Glutamatergic neuron (in vitro differentiated cells): ENCODE results near the gene CASK. TPM values are rescaled to one million over a fixed set of nuclear protein-coding genes. Genes with fewer than 3 reads are reported as not detected.

ENCODE experiments used
- DNase-seq: peaks from one replicate; pipeline ENCODE4 v3.0.0; 2022
- H3K27ac Mint-ChIP-seq: one replicate; pipeline ENCODE4 v1.8.0; 2020; ENCODE audit warnings: mild to moderate bottlenecking, mixed read lengths, inconsistent platforms; ENCODE audit not compliant: unreplicated experiment
- H3K27me3 Mint-ChIP-seq: one replicate; pipeline ENCODE4 v1.8.0; 2020; ENCODE audit warnings: mild to moderate bottlenecking, moderate library complexity, mixed read lengths, inconsistent platforms; ENCODE audit not compliant: unreplicated experiment
- H3K36me3 Mint-ChIP-seq: one replicate; pipeline ENCODE4 v1.8.0; 2020; ENCODE audit warnings: mild to moderate bottlenecking, mixed read lengths, inconsistent platforms; ENCODE audit not compliant: unreplicated experiment
- H3K4me1 Mint-ChIP-seq: one replicate; pipeline ENCODE4 v1.8.0; 2020; ENCODE audit warnings: mild to moderate bottlenecking, low read depth, mixed read lengths, inconsistent platforms; ENCODE audit not compliant: unreplicated experiment
- H3K4me3 Mint-ChIP-seq: one replicate; pipeline ENCODE4 v1.8.0; 2020; ENCODE audit warnings: mild to moderate bottlenecking, mixed read lengths, inconsistent platforms; ENCODE audit not compliant: unreplicated experiment
- H3K9me3 Mint-ChIP-seq: one replicate; pipeline ENCODE4 v1.8.0; 2020; ENCODE audit warnings: mild to moderate bottlenecking, moderate library complexity, mixed read lengths, inconsistent platforms; ENCODE audit not compliant: unreplicated experiment
- total RNA-seq: library from RNA; stranded (reverse); fragmentation: NEBNext Ultra II Directional; extraction: Animal tissue kit (Norgen Biotek cat#: 25700); gene quantifications from one replicate; pipeline ENCODE4 v1.2.1, GENCODE V29; 2021; ENCODE audit not compliant: unreplicated experiment
- TF ChIP-seq, protein P1 (sequence below): fragments of 200-600 bp; sonication (generic); IDR thresholded peaks from one replicate; pipeline ENCODE4 v1.5.0; 2021; ENCODE audit not compliant: partially characterized antibody, unreplicated experiment

Gene CASK
- total RNA-seq, 1 donor from 2014 or later: 173 TPM

DNA sequence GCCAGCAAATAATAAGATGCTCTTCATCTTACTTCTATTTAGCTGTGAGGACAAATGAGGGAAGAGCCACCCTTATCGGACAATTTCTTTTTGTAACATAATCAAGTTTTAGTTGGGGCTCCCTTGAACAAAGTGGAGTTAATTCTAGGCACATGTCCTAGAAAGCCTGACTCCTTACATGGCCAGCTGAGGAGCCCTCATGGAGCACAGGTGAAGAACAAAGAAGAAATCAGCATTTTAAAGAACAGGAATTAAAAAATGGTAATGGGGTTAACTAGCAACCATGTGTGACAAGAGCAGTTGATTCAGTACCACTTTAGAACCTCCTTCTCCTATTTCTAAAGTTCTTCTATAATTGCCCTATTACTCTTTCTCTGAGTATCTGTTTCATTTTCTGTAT, 183.5 kb downstream of the CASK start:
- no peak for DNase-seq
- TF ChIP-seq, protein P1, sequence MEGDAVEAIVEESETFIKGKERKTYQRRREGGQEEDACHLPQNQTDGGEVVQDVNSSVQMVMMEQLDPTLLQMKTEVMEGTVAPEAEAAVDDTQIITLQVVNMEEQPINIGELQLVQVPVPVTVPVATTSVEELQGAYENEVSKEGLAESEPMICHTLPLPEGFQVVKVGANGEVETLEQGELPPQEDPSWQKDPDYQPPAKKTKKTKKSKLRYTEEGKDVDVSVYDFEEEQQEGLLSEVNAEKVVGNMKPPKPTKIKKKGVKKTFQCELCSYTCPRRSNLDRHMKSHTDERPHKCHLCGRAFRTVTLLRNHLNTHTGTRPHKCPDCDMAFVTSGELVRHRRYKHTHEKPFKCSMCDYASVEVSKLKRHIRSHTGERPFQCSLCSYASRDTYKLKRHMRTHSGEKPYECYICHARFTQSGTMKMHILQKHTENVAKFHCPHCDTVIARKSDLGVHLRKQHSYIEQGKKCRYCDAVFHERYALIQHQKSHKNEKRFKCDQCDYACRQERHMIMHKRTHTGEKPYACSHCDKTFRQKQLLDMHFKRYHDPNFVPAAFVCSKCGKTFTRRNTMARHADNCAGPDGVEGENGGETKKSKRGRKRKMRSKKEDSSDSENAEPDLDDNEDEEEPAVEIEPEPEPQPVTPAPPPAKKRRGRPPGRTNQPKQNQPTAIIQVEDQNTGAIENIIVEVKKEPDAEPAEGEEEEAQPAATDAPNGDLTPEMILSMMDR: no peak
- Mint-ChIP-seq H3K4me1 (peaks cover 6% of the 10 kb centered on the region), H3K36me3 (no peaks in the 10 kb centered on the region), H3K27me3 (no peaks in the 10 kb centered on the region), H3K9me3 (no peaks in the 10 kb centered on the region), H3K27ac (no peak overlapping the region), H3K4me3 (no peak overlapping the region)

DNA sequence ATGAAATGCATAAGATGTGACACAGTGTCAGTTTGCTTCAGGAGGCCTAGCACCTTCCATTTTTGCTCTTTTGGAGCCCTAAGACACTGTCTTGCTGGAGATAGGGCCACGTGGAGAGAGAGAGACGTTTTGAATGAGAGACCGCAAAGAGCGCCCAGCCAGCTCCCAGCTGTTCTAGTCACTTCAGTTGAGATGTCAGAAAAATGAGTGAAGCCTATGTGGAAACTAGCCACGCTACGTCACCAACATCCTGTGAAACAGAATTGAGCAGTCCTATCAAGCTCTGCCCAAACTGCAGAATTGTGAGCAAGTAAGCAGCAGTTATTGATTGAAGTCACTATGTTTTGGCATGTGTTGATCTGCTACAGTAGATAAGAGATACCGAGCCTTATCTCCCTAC, 186.3 kb downstream of the CASK start:
- H3K4me1 Mint-ChIP-seq: peaks cover 5% of the 10 kb centered on the region
- no peaks in the 10 kb centered on the region for H3K36me3 Mint-ChIP-seq
- no peaks in the 10 kb centered on the region for H3K27me3 Mint-ChIP-seq
- DNase-seq: no peak
- no peak overlapping the region for H3K27ac Mint-ChIP-seq
- TF ChIP-seq, protein P1: no peak
- H3K4me3 Mint-ChIP-seq: no peak overlapping the region
- H3K9me3 Mint-ChIP-seq: no peaks in the 10 kb centered on the region

DNA sequence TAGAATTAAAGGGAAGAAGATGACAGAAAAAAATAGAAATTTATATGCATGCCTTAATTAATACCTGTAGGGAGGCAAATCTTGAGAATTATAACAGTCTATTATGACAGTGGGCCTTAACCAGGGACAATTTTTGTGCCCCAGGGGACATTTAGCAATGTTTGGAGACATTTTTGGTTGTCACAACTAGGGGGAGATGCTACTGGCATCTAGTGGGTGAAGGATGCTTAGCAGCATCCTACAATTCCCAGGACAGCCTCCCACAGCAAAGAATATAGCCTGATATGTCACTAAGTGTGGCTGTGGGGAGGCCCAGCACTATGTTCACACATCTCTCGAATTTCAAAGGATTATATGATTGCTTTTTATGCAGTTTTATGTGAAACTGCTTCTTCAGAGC, 188.8 kb downstream of the CASK start:
- H3K4me3 Mint-ChIP-seq: no peak overlapping the region
- H3K27ac Mint-ChIP-seq: no peak overlapping the region
- DNase-seq: no peak
- no peaks in the 10 kb centered on the region for H3K27me3 Mint-ChIP-seq
- no peaks in the 10 kb centered on the region for H3K36me3 Mint-ChIP-seq
- peaks cover 3% of the 10 kb centered on the region for H3K4me1 Mint-ChIP-seq
- H3K9me3 Mint-ChIP-seq: no peaks in the 10 kb centered on the region
- TF ChIP-seq, protein P1: peak; percentile 20

DNA sequence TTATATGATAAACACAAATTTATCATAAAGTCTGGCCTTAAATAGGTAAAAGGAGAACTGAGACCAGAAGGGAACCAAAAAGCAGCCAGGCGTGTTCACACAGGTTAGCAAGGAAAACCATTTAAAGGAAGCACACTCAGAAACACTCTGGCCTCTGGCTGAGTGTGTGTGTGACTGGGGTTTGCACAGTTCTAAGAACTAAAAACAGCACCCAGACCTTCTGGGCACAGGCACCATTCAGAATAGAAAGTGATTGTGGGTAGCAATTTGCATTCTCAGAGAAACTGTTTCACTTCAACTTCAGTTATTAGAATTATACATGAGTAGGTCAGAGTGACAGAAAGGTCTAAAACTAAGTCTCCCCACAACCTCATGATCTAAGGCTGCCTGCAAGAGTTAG, 189.4 kb downstream of the CASK start:
- DNase-seq: no peak
- Mint-ChIP-seq H3K4me3 (no peak overlapping the region), H3K27me3 (no peaks in the 10 kb centered on the region), H3K4me1 (peaks cover 3% of the 10 kb centered on the region), H3K36me3 (no peaks in the 10 kb centered on the region), H3K9me3 (no peaks in the 10 kb centered on the region), H3K27ac (no peak overlapping the region)
- TF ChIP-seq, protein P1: no peak

DNA sequence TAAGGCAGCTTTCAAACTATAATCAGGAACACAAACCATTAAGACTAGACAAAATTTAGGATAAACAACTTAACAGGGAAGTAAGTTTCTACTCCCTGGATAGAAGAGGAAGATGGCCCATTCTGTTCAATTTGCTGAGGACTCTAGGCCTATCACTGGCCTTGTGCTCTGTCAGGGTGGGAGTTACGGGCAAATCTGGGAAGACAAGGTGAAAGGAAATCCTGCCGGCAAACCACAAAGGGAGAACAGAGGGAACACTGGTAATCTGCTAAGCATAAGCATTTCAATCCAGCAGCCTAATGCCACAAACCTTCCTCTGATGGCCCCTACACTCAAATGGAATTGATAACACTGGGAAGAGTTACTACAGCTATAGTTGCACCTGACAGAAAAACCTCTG, 191.1 kb downstream of the CASK start:
- no peak for DNase-seq
- TF ChIP-seq, protein P1: no peak
- no peaks in the 10 kb centered on the region for H3K36me3 Mint-ChIP-seq
- H3K27ac Mint-ChIP-seq: no peak overlapping the region
- H3K4me1 Mint-ChIP-seq: peaks cover 3% of the 10 kb centered on the region
- no peaks in the 10 kb centered on the region for H3K27me3 Mint-ChIP-seq
- H3K9me3 Mint-ChIP-seq: no peaks in the 10 kb centered on the region
- H3K4me3 Mint-ChIP-seq: no peak overlapping the region
